ENCODE measurements around the gene SLC35A5. TPM values are rescaled to one million over a fixed set of nuclear protein-coding genes. Genes with fewer than 3 reads are reported as not detected.

The SLC35A5 gene
- total and polyA plus RNA-seq, 2 of the 13 experiments (the other 11 are each of a cell fraction or from before 2014, with no cell fraction given): 15.5 to 26.5 TPM

GRCh38 chr3:112561734-112562529 lies at the start of gene SLC35A5, which contains the start of gene ATG3 (continued):
- TF ChIP-seq ZNF562 (CRISPR knock-in tag; IDR thresholded peaks at IDR 0.05; ENCODE audit: borderline replicate concordance): no peak
- no peak for TF ChIP-seq PRDM15 (CRISPR knock-in tag; IDR thresholded peaks at IDR 0.05)
- TF ChIP-seq ZNF350 (CRISPR knock-in tag; IDR thresholded peaks at IDR 0.05; ENCODE audit: borderline replicate concordance, low read depth): peak; percentile 79
- no peak for TF ChIP-seq ZNF101 (CRISPR knock-in tag; IDR thresholded peaks at IDR 0.05; ENCODE audit: borderline replicate concordance, low read depth)
- TF ChIP-seq FOXJ3 (CRISPR knock-in tag; IDR thresholded peaks at IDR 0.05; ENCODE audit: borderline replicate concordance): no peak
- peak; percentile 54; the same call in 1 of the 2 replicates for TF ChIP-seq ZNF441 (CRISPR knock-in tag; IDR thresholded peaks at IDR 0.05; ENCODE audit: borderline replicate concordance)
- TF ChIP-seq CBFB (CRISPR knock-in tag; IDR thresholded peaks at IDR 0.05): no peak; the same call in 1 of the 2 replicates
- peak; percentile 54; the same call in 1 of the 2 replicates for TF ChIP-seq ZC3H13 (CRISPR knock-in tag; IDR thresholded peaks at IDR 0.05)
- peak; percentile 50; the same call in 1 of the 2 replicates for TF ChIP-seq MLX (CRISPR knock-in tag; IDR thresholded peaks at IDR 0.05)
- peak; percentile 85 for TF ChIP-seq POLR2AphosphoS5 (IDR thresholded peaks at IDR 0.05; ENCODE audit: low read depth, low read length)
- peak; percentile 72; the same call in 1 of the 2 replicates for TF ChIP-seq ETV6 (CRISPR knock-in tag; conservative IDR thresholded peaks at IDR 0.05)
- no peak for TF ChIP-seq POLR2AphosphoS2 (IDR thresholded peaks at IDR 0.05; ENCODE audit: low read depth, low read length)
- no peak; the same call in 1 of the 2 replicates for TF ChIP-seq JUNB (CRISPR knock-in tag; IDR thresholded peaks at IDR 0.05; ENCODE audit: borderline replicate concordance)
- no peak for TF ChIP-seq ZNF609 (CRISPR knock-in tag; IDR thresholded peaks at IDR 0.05; ENCODE audit: borderline replicate concordance)
- no peak for TF ChIP-seq ZNF180 (CRISPR knock-in tag; IDR thresholded peaks at IDR 0.05; ENCODE audit: borderline replicate concordance, low read depth)
- peak; percentile 48; the same call in 1 of the 2 replicates for TF ChIP-seq ZNF232 (CRISPR knock-in tag; IDR thresholded peaks at IDR 0.05; ENCODE audit: borderline replicate concordance)
- peak; percentile 27; the same call in 1 of the 2 replicates for TF ChIP-seq CBX5 (CRISPR knock-in tag; IDR thresholded peaks at IDR 0.05; ENCODE audit: borderline replicate concordance)
- TF ChIP-seq ZNF333 (CRISPR knock-in tag; IDR thresholded peaks at IDR 0.05; ENCODE audit: borderline replicate concordance): 0 out of 2 replicates have a peak, but pooled peaks have one; percentile 44
- peak; percentile 80 for TF ChIP-seq KDM5B (CRISPR knock-in tag; IDR thresholded peaks at IDR 0.05; ENCODE audit: borderline replicate concordance)
- TF ChIP-seq NCOA2 (CRISPR knock-in tag; IDR thresholded peaks at IDR 0.05): no peak; the same call in 1 of the 2 replicates

All from HepG2 (cell line).